DMS 273 (cell line): ENCODE data around the gene UNC5B.
A peak's percentile ranks its signal among the peaks of the same experiment; 100 is the strongest.

ENCODE experiments used
- DNase-seq: peaks from one replicate; lab custom pipeline; 2025; ENCODE audit not compliant: unreplicated experiment; lab: John Stamatoyannopoulos, UW

The UNC5B gene

DNA sequence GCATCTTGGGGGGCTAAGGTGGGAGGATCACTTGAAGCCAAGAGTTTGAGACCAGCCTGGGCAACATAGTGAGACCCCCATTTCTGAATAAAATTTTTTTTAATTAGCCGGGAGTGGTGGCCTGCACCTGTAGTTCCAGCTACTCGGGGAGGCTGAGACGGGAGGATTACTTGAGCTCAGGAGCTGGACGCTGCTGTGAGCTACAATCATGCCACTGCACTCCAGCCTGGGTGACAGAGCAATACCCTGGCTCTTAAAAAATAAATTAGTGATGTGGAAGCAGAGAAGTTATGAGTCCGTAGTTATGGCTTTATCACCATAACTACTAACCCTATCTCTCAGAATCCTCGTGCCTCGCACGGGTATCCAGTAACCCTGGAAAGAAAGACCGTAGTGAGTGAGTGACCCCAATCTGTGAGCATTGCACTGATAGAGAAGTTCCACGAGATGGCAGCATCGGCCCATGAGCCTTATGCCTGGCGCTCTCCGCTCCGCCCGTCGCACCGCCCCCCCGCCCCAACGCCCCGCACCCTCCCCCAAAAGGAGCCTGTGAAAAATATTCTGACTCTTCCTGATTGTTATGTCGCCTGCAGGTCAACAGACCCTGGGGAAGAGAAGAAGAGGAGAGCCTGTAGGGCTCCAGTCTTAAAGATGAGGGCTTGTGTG lies 101.8 kb downstream of the UNC5B start:
- DNase-seq, result peak; percentile 78

DNA sequence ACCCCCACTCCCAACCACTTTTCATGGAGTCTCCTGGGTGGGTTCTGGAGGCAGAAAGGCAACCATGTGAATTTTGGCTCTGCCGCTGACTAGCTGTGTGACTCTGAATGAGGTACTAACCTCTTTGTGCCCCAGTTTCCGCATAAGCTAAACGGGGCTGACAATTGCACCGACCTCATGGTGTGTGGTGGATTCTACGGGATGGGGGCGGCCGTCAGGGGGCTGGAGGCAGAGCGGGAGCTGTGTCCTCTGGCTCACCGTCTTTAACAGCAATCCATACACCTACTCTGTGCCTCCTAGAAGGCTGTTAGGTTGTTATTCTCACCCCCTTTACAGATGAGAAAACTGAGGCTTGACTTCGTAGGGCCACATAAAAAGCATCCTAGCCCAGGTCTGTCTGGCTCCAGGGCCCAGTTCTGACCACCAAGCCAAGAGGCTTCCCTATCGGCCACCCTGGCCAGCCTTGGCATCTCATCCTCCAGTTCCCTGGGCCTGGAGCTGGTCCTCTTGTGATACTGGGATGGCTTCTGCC lies 102.4 kb downstream of the UNC5B start:
- DNase-seq, result no peak

GRCh38 chr10:71316056-71316785 lies 103.9 kb downstream of the UNC5B start:
- peak; percentile 13 for DNase-seq

DNA sequence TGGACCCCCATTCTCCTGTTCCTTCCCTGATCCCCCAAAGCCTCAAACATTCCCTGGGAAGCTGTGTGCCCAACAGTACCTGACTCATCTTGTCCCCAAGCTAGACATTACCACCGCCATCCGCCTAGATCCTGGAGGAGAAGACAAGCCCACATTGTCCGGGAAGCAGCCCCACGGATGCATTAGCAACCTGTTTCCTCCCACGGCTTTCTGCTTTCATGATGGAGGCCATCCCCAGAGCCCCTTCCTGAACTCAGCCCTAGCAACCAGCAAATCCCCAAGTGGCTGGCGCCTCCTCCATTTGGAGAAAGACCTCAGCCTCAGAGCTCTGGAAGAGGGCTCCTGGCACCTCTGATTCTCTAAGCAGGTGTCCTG lies 104.4 kb downstream of the UNC5B start:
- DNase-seq, result peak; percentile 17

DNA sequence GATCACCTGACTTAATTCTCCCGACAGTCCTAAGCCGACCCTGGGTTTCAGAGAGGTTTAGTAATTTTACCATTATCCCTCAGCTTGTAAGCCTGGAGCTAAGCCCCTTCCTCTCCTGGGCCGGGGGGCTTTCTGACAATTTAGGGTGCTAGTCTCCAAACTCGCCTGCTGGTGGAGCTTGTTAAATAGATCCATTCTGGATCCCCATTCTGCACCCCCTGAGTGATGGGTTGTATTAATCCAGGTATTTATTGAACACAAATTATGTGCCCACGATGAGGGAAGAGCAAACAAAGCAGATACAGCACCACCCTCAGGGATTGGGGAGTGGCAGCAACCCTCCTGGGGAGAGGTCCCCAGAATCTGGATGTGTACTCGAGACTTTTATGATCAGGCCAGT lies 105.4 kb downstream of the UNC5B start:
- no peak for DNase-seq

DNA sequence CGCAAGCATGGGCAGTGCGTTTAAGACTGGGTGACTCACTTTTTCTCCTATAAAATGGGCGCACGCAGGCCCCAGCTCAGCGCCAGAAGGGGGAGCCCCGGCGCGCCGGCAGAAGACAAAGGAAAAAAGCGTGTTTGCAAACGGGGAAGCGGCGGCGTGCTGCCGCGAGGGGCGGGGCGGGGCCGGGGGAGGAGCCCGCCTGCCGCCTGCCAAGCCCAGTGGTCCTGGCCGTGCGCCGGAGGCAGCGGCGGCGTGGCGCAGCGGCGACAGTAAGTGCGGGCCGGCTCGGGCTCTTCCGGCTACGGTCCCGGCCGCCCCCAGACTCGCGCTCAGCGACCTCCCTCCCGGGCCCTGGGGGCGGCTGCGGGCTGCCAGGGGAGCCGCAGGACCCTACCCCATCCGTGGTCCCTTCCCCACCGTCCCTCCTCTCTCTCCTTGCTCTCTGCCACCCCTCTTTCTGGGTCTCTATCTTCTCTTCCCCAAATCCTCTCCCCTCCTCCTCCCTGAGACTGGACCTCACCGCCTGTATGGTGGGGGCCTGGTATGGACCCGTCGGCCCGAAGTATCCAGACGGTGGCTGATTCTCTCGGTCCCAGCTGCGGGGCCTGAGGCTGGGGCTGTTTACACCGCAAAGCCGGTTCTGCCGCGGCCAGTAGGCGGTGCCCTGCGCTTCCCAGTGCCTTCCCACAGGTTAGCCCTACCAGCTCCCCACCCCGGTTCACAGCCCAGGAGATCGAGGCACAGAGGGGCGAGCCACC lies 106.9 kb downstream of the UNC5B start, which contains the start of gene SLC29A3:
Gene SLC29A3, plus strand, starts transcription at position 218 of the 758 bp plus-strand sequence. Its CDS starts 51 bp downstream, at position 269.
- DNase-seq, result peak; percentile 87

- no peak for DNase-seq
Measured at GRCh38 chr10:71319800-71320392, 107.5 kb downstream of the UNC5B start.

DNA sequence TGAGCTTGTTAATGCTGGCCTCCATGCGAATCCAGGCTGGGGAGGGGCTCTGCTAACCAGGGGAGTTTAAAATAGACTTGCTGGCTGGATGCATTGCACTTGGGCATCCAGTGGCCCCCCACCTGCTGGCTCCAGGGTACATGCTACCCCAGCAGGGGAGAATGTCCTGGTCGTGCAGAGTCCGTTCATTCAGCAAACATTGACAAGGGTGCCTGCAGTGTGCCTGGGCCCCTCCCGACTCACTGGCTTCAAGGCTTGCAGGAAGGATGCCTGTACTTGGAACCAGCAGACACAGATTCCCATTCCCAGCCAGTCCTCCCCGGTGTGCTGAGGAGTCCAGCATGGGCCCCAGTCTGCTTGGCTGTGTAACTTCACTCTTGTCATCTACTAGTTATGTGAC lies 108.2 kb downstream of the UNC5B start:
- DNase-seq, result no peak

GRCh38 chr10:71321386-71321785 lies 109.0 kb downstream of the UNC5B start:
- no peak for DNase-seq

DNA sequence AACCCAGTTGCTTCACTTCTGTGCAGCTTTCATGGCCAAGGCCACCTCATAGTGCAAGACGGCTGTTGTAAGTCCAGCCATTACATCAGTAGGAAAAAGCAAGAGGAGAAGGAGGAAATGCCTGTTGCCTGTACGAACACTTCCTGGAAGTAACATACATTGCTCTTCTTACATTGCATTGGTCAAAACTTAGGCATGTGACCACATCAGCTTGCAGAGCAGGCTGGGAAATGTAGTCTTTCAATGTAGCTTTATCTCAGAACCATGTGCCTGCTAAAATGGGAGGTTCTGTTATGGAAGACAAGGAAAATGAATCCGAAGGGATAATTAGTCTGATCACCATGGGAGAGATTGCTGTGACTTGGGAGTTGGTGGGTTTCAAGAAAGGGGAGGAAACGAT lies 111.0 kb downstream of the UNC5B start:
- peak; percentile 45 for DNase-seq

DNA sequence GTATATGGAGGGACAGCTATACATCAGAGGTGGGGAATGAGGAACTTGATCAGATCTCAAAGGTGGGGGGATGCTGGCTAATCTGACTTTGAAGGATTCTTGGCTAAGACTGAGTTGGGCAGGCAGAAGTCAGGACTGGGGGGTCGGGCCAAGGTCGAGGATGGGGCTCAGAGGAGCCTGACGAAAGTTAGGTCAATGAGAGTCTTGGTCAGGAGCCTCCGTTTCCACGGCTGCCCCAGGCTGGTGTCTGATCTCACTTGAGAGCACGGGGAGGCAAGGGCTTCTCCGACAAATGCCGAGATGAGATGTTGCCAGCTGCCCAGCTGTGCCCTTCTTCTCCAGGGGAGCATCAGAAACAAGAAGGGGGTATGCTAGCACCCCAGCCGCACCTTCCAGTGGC lies 112.4 kb downstream of the UNC5B start:
- no peak for DNase-seq

- no peak for DNase-seq
Measured at GRCh38 chr10:71325267-71325666, 112.9 kb downstream of the UNC5B start.

DNA sequence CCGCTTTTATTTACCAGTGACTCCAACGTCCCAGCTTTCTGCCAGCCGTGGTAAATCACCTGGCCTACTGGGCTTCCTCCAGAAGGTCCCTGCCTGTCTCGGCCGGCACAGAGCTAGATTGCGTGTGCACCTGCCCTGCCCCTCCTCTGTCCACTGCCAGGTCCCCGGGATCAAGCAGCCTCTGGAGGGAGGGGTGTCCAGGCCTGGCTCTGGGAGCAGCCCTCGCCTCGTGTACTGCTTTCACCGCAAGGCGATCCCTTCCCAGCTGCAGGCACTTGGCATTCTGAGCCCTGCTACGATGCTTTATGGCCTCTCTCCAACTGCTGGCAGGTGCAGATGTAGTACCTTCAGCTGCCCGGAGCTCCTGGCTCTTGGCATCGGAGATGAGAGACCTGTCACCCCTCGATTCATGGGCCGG lies 114.1 kb downstream of the UNC5B start:
- DNase-seq, result peak; percentile 25

DNA sequence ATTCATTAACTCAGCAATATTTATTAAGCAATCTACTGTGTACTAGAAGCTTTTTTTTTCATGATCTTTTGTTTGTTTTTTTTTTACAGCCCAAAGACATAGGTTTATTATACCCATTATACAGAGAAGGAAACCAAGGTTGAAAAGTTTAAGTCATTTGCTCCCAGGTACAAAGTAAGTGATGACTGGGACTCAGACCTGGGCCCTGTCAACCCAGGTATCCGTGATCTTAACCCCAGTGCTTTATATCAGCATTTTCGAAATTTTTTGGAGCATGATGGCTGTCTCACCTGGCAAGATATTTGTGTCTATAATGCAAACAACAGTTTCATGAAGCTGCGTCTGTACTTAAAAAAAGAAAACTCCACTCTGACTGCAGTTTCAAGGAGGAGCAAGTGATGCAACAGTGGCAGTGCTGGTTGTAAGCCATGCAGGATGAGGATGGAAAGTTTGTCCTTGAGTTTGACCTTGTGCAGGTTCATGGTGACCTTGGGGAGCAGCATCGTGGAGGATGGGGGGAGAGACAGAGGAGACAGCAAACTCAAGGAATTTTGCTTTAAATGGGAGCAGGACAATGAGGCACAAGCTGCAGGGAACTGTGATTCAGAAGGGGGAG lies 118.5 kb downstream of the UNC5B start:
- no peak for DNase-seq

DNA sequence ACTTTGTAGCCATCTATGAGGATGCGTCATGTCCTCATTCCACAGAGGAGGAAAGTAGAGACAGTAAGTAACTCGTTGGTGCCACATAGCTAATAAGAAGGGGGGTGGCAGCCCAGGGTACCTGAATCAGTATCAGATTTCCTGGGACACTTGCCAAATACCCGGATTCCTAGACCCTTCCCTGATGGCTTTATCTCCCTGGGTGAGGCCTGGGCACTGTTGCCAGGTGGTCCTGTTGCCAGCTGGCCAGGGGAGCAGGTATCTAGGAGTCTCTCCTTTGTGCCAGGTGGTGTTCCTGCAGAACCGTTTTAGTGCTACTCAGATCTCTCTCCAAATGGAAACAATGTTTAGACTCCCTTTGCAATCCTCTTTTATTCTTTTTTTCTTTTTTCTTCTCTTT lies 119.4 kb downstream of the UNC5B start:
- DNase-seq, result peak; percentile 14

DNA sequence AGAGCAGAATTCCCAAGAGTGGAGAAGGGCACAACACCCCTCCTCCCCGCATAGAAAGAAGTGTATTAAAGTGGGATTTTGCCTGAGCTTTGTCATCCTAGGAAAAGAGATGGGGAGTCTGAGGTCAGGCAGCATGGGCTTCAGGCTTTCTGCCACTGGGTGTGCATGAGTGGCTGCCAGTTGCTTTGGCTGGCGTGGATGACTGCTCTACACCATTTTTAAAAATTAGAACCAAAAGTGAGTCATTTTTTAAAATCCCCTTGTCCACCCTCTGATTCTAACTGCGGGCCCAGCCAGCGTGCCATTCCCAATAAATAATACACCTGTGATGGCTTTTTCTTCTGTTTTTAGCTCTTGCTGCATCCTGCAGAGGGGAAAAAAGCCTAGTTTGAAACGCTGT lies 120.1 kb downstream of the UNC5B start:
- DNase-seq, result peak; percentile 10

GRCh38 chr10:71333129-71333887 lies 120.9 kb downstream of the UNC5B start:
- DNase-seq, result peak; percentile 56

DNA sequence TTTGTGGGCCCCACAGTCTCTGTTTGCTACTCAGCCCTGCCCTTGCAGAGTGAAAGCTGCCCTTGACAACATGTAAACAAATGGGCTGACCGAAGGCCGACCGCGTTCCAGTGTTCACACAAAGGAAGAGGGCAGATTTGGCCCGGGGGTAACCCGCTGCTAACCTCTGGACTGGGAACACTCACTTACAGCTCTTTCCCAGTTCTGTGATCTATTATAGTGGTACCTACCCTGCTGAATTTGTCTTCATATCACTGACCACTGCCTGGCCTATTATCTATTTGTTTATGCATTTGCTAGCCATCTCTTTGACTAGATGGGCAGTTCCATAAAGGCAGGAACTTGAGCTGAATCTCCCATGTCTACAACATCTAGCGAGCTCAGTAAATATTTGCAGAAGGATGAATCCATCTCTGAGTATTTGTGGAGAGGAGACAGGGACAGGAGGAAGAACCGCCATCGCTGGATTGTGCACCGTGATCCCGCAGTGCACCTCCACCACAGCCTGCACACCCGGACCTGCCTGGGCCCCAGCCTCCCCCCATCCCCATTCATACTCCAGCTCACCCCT lies 121.9 kb downstream of the UNC5B start:
- DNase-seq, result no peak

GRCh38 chr10:71335173-71335708 lies 122.9 kb downstream of the UNC5B start:
- no peak for DNase-seq
